GM19025 (cell line): Measurements from ENCODE around the gene SLC9A5.

Source experiments
- ATAC-seq: cut with Tn5 transposase; IDR thresholded peaks from one replicate; pipeline ENCODE4 v1.9.1; 2021; ENCODE audit warnings: mild to moderate bottlenecking, low read depth, moderate library complexity; ENCODE audit not compliant: unreplicated experiment

SLC9A5 gene

DNA sequence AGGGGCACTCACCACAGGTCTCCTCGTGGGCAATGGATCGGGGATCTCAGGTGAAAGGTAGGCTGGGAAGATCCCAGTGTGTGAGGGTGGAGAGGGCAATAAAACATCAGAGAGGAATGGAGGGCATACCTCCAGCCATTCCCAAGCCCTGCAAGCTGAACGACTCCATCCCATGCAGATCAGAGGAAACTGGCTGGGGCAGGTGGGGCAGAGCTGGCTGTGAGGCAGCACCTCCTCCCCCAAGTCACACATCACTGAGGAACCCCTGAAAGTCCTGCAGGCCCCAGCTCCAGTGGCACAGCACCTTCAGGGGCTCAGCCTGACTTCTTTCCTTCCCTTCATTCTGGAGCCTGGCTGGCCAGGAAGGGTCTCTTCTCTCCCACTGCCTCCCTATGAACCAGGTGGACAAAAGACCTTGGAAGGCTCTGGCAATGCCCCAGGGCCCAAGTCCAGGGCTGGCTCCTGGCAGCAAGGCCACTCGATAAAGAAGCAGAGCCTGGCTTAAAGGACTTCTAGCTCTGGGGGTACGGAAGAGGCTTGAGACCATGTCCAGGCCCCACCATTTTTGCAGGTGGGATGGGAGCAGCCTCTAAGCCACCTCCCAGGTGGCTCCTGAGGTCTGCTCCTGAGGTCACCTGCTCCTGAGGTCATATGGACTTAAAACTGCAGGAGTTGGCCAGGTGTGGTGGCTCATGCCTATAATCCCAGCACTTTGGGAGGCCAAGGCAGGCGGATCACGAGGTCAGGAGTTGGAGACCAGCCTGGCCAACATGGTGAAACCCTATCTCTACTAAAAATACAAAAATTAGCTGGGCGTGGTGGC is 35.4 kb upstream of the SLC9A5 start:
- ATAC-seq = no peak

- no peak for ATAC-seq
Measured at GRCh38 chr16:67215706-67216105, 33.1 kb upstream of the SLC9A5 start.

- ATAC-seq = no peak
Measured at GRCh38 chr16:67216612-67217490, 31.9 kb upstream of the SLC9A5 start.

- ATAC-seq = no peak
Measured at GRCh38 chr16:67223992-67224391, 24.8 kb upstream of the SLC9A5 start.

- ATAC-seq = no peak
Measured at GRCh38 chr16:67226295-67226803, 22.4 kb upstream of the SLC9A5 start.

DNA sequence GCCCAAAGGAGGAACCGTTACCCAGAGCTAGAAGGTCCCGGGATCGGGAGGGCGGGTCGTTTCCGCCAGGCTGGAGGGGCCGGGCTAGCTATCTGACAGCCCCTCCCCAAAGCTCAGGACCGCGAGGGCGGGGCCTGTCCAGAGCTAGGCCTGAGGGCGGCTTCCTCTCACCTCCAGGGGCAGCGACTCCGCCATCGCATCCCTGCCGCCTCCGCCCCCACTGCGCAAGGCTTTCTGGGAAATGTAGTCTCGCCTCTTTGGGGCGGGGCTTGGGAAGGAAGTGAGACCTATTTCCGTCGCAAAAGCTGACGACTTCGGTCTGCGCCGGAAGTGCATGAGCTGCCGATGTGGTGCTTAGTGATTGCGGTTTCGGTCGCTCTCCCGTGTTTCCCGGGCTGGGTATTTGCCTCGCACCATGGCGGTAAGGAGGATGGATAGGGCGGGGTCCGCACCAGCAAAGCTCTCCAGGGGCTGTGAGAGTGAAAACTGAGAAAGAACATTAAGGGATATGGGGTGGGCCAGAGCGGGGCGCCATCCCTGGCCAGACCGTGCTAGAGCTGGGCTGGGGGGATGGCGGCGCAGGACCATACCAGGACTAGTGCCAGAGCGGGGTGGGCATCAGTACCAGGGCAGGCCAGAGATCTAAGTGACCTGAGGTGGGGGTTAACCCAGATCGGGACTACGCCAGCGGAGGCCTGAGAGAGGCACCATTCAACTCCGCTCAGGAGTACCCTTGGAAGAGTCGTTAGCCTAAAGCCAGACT is 21.8 kb upstream of the SLC9A5 start, which contains the start of gene TMEM208:
Gene TMEM208 (plus strand): TSS at position 327 of the 763 bp plus-strand sequence. CDS start 89 bp downstream, at position 416.
- peak; percentile 97 for ATAC-seq

GRCh38 chr16:67227567-67227921 is 21.2 kb upstream of the SLC9A5 start:
- ATAC-seq = no peak

DNA sequence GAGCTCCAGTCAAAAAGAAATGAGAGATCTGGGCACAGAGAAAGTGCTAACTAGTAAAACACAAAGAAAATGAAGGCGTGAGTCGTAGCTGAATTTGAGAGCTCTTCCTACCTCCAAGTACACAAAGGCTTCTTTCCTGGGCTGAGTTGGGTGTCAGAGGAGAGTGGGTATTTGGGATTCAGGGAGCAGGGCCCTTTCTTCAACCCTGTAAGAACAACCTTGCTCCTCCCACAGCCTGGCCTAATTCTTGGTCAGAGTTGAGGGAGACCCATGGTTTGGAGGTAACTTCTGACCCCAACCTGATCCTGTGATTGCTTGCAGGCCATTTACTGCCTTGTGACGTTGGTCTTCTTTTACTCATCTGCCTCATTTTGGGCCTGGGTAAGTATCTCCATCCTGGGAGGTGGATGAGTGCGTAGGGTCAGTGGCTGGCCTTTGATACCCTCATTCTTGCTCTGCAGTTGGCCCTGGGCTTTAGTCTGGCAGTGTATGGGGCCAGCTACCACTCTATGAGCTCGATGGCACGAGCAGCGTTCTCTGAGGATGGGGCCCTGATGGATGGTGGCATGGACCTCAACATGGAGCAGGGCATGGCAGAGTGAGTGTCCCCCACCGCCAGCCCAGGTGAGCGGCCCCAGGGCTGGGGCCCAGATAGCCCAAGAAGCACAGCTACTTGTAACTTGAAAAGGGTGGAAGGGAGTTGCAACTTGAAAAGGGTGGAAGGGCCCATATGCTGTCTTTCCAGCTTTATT is 20.6 kb upstream of the SLC9A5 start:
- no peak for ATAC-seq

- ATAC-seq = no peak
Measured at GRCh38 chr16:67228905-67229304, 19.9 kb upstream of the SLC9A5 start.

DNA sequence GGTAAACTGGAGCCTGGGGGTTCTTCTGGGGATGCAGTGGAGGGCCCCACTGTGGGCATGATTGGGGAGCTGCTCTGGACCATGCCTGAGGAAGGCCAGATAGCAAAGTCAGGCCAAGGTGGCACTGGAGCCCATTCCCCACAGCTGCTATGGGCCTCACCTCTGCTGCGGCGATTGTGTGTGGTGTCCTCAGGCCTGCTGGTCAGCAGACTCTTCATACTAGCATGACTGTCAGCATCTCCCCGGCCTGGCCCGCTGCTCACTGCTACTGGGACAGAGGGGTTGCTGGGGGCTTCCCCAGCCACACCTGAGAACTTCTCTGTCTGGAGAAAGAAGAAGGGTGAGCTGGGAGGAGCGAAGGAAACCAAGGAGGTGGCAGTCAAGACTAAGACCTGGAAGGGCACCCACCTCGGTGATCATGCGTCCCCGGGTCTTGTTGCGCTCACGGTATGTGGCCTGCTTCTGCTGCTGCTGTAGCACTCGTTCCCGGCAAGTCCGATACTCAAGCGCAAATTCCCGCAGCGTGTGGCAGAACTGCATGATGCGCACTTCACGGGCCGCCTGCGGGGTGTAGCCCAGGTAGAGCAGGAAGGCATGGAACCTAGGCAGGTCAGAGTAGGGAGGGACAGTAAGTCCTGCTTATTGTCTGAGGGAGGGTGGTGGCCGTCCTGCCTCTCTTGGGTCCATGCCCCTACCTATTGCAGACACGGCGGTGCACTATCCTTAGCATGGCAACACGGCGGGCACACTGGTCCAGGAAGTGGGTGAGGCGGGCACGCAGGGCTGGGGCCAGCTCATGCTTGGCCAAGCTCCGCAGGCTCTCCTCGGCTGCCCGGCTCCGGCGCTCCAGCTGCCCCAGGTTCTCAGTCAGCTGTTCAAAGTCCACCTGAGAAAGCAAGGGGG is 18.6 kb upstream of the SLC9A5 start:
- no peak for ATAC-seq

DNA sequence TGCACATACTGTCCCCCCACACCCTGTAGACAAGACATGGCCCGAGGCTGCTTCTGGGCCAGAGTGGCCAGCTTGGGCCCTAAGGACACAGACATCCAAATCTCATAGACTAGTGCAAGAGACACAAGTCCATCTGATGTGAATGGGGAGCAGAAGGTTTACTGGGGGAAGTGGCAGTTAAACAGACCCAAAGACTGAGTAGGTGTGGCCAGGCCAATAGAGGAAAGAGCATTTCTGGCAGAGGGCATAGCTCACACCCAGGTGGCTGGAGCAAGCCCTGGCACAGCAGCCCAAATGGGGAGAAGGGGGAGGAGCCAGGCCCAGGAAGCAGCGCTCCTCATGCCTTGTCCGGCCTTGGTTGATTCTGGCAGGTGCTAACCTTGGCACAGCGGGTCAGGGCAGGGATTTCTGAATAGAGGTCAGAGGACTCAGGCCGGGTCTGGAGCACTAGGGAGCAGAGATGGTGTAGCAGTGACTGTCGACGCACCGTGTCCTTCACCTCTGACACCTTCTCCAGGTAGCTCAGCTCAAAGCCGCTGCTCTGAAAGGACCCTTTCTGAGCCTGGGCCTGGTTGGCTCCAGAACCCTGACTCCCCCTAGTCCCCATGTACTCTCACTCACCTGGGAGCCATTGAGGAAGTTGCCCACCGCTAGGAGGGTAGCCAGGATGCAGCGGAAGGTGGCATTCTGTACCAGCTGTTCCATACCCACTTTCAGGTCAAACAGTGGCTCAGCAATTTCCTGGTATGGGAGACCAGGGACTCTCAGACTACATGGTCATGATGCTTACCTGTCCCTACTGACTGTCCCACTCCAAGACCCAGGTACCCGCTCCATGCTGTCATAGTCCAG is 17.7 kb upstream of the SLC9A5 start:
- no peak for ATAC-seq

GRCh38 chr16:67233596-67233995 is 15.2 kb upstream of the SLC9A5 start:
- no peak for ATAC-seq

GRCh38 chr16:67234180-67234597 is 14.6 kb upstream of the SLC9A5 start:
- ATAC-seq = no peak

- ATAC-seq = no peak
Measured at GRCh38 chr16:67235816-67236562, 12.8 kb upstream of the SLC9A5 start.

GRCh38 chr16:67236563-67237395 is 12.0 kb upstream of the SLC9A5 start:
- ATAC-seq = no peak
